ENCODE measurements around the gene CD38. TPM values are rescaled to one million over a fixed set of nuclear protein-coding genes. Genes with fewer than 3 reads are reported as not detected.

The CD38 gene
- polyA plus RNA-seq, 1 donor from 2014 or later: 0.21 TPM

GRCh38 chr4:15746110-15746509 lies 32.0 kb upstream of the CD38 start:
- Histone ChIP-seq H3K79me2 (replicated peaks; ENCODE audit: insufficient read depth, low read length) (no peaks in the 10 kb centered on the region), H2AFZ (ENCODE audit: low read depth, low read length) (no peak overlapping the region), H3K36me3 (ENCODE audit: insufficient read depth, low read length) (no peaks in the 10 kb centered on the region), H3K4me2 (ENCODE audit: low read length) (no peak overlapping the region), H3F3A (ENCODE audit: insufficient read depth, low read length, poor library complexity, severe bottlenecking) (no peaks in the 10 kb centered on the region), H3K9ac (ENCODE audit: low read length) (no peak overlapping the region), H3K4me3 (ENCODE audit: low read length) (no peak overlapping the region), H3K9me2 (ENCODE audit: insufficient read depth, low read length) (no peaks in the 10 kb centered on the region), H3K9me3 (ENCODE audit: low read length) (no peaks in the 10 kb centered on the region), H3K27me3 (ENCODE audit: insufficient read depth, low read depth, low read length) (no peaks in the 10 kb centered on the region), H4K20me1 (ENCODE audit: insufficient read depth) (no peaks in the 10 kb centered on the region), H3K27ac (ENCODE audit: low read length) (no peak overlapping the region)
- TF ChIP-seq CTCF (IDR thresholded peaks at IDR 0.05; ENCODE audit: poor library complexity, severe bottlenecking) (no peak), EP300 (conservative IDR thresholded peaks at IDR 0.05; ENCODE audit: poor library complexity, severe bottlenecking) (no peak), REST (IDR thresholded peaks at IDR 0.05; ENCODE audit: borderline replicate concordance) (no peak), TAF1 (IDR thresholded peaks at IDR 0.05; ENCODE audit: low read depth) (no peak), MXI1 (conservative IDR thresholded peaks at IDR 0.05; ENCODE audit: poor library complexity, severe bottlenecking) (no peak)

GRCh38 chr4:15749001-15749400 lies 29.1 kb upstream of the CD38 start:
- H2AFZ ChIP-seq (ENCODE audit: low read depth, low read length): no peak overlapping the region

More at GRCh38 chr4:15749001-15749400, 29.1 kb upstream of the CD38 start:
- Histone ChIP-seq H3K79me2 (replicated peaks; ENCODE audit: insufficient read depth, low read length) (no peaks in the 10 kb centered on the region), H3K27ac (ENCODE audit: low read length) (peak overlapping the region; percentile 31), H3K9me2 (ENCODE audit: insufficient read depth, low read length) (no peaks in the 10 kb centered on the region), H3K9ac (ENCODE audit: low read length) (no peak overlapping the region), H3K4me2 (ENCODE audit: low read length) (no peak overlapping the region), H3K27me3 (ENCODE audit: insufficient read depth, low read depth, low read length) (no peaks in the 10 kb centered on the region), H3K9me3 (ENCODE audit: low read length) (no peaks in the 10 kb centered on the region), H3K36me3 (ENCODE audit: insufficient read depth, low read length) (no peaks in the 10 kb centered on the region), H3K4me3 (ENCODE audit: low read length) (peak overlapping the region; percentile 11), H3F3A (ENCODE audit: insufficient read depth, low read length, poor library complexity, severe bottlenecking) (no peaks in the 10 kb centered on the region), H4K20me1 (ENCODE audit: insufficient read depth) (no peaks in the 10 kb centered on the region)
- peak; percentile 27 for TF ChIP-seq CTCF (IDR thresholded peaks at IDR 0.05; ENCODE audit: poor library complexity, severe bottlenecking)
- no peak for TF ChIP-seq EP300 (conservative IDR thresholded peaks at IDR 0.05; ENCODE audit: poor library complexity, severe bottlenecking)

All from neural cell (in vitro differentiated cells).